Right hindlimb (tissue), 1 donor: ENCODE data around the gene RCSD1.

ENCODE experiments used
- DNase-seq: peaks from one replicate; pipeline ENCODE4 v3.0.0-alpha.2; 2018

Gene RCSD1

DNA sequence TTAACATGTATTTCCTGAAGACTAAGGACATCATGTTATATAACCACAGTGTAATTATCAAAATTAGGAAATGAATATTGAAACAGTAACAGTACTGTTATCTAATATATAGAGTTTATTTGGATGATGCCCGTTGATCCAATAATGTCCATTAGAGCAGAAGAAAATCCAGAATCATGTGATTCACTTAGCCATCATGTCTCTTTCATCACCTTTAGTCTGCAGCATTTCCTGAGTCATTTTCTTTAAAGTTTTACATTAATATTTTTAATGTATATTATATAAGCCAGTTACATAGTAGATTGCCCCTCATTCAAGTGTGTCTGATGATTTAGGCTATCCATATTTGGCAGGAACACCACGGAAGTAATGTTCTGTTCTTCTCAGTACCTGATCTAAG, 120.6 kb downstream of the RCSD1 start:
- no peak for DNase-seq

DNA sequence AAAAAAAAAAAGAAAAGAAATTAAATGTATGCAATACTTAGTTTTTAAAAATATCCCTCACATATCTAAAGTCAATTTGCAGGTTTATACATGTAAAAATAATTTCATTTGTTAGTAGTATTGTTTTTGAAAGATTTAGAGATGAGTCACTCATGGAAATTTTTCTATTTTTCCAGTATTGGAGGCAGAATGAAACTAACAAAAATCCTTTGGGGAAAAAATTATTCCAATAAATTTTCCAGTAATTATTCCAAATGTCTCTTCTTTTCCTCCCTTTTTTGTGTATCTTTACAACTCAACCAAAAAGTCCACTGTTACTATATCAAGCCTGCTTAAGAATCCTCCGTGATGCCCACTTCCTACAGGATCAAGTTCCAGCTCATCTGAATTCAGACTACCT, 121.6 kb downstream of the RCSD1 start:
- DNase-seq = no peak

DNA sequence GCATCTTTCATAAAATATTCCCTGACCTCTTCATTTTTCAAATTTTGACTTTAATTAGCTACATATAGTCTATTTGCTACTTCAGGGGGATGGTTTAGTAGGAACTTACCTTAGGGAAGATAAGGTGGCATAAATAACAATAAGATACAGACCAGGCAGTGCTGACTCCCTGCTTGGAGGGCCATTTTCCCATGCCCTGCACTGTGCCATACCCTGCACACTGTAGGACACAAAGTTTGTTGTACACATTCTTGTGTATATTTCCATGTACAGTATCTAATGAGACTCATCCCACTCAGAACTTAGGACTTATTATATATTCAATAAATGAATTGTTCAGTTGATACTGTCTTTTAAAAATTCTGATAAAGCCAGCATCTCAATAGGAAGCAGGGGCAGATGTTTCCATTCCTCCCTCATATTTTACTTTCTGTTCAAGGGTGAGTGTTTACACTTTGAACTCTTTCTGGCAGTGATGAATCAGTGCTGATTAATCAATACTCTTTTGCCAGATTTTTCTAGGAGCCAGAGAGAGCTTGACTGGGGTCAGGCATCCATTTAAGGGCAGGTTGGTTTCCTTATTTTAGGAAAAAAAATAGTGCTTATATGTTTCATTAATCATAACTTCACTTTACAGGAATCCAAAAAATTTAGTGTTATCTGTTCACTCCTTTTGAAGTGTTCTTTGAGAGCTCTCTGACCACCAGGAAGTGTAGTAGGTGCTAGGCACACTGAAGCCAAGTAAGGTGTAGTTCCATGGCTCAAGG, 122.4 kb downstream of the RCSD1 start:
- DNase-seq = no peak

DNA sequence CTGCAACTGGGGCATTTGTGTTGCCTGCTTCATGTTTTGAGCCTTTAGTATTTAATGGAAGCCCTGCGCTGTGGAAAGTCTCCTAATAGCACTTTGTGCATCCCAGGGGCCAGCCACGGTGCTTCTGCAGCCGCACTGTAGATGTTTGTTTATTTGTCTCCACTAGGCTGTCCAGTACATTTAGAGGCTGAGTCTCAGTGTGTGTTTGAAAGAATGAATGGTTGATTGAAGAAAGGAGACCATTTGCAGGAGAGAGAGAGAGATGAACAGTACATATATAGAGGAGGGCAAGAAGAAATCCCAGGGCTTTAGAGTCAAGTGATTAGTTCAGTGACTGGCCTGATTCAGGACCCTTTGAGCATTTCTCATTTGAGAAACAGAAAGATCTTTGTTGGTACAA, 125.6 kb downstream of the RCSD1 start:
- no peak for DNase-seq
